CD4-positive, alpha-beta T cell treated with Interleukin-21 for 1 hour (primary cell): ENCODE data around the gene NEDD9.

Source experiments
- DNase-seq: peaks from one replicate; pipeline ENCODE4 v3.0.0-alpha.2; 2020

The NEDD9 gene

DNA sequence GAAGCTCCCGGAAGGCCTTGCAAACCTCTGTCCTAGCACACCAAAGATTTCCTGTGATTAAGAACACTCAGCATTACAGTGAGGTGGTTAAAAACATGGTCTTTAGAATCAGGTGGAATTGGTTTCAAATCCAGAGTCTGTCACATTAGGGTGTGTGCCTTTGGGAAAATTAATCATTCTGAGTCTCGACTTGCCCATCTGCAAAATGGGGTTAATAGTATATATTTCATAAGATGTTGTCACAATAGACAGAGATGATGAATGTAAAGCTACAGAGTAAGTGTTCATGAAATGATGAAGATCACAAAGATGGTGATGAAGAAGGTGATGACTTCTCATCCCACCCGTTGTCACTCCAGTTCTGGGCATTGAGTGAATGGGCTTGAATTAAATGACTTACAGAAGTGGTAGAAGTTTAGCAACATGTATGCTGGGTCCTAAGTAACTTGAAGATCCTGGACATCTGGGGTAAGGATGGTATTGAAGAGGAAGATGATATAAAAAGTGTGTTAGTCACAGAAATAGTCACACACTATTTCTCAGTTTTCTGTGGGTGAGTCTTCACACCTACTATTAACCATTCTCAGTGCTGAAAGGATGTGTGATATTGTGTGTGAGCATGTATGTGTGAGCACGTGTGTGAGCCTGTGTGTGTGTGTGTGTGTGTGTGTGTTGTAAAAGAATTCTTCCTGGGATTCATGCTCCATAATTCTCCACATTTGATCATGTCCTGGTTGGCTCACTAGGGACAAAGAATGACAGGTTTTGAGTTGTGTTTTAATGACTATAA is 28.0 kb upstream of the NEDD9 start:
- no peak for DNase-seq

GRCh38 chr6:11258260-11259237 is 26.1 kb upstream of the NEDD9 start:
- DNase-seq: peak; percentile 71

DNA sequence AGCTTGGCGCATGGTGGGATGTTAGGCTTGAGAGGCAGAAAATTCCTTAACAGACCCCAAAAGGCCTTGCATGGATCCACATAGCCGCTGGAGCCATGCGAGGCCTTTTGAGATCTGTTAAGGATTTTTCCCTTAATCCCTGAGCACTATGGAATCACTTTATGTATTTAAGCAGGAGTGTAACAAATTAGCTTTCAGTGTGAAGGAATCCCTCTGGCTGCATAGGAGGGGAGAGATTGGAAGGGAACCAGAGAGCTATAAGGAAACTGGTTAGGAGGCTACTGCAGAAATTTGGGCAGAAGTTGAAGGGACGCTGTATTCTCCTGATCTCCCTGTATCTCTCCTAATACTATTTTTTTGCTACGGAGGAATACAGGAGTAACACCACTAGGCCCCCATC is 23.1 kb upstream of the NEDD9 start:
- DNase-seq: no peak

DNA sequence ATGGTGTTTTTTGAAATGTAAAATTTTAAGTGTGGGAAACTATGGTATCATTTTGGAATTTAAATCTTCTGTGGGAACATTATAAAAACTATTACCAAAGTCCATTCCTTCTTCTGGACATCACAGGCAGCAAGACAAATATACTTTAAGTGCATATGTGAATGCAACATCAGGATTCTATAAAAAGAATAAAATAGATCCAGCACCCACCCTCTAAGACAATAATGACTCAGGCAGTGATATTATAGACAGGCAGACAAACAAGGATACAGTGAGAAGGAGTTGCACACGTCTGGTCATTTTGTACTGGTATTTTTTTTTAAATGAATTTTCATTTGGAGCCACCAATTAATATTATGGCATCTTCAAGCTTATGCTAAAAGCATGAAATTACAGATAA is 21.1 kb upstream of the NEDD9 start:
- DNase-seq: no peak

DNA sequence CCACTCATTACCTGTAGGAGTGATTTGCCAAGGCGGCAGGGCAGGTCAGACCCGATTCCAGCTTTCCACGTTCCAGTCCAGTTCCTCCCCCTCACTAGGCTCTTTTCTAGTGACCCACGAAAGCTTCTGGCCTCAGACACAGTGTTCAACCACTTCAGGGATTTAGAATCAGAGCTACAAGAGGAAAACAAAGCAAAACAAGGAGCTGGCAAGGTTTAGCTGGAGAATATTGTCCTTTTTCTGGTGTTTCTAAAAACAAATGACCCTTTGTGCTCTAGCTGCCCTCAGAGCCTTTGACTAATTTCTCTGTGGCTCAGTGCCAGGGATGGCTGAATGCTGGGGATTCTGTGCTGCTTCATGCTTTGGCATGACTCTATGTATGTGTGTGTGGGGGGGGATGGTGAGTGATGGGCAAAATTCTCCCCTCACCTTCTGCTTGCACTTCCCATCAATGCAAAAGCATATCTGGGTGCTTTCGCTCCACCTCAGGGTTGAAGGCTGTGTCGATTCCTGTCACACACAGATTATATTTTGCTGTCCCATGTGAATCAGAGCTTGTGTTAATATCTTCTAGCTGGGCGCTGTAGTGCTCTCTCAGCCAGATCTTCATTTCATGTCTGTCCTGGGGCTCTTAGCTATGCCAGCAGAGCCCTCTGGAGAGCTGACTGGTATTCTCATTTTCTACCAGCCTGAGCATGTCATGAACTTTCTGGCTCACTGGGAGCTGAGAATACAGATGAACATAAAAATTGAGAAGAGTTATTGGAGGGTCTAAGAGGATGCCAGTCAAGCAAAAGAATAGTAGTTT is 19.3 kb upstream of the NEDD9 start:
- no peak for DNase-seq

DNA sequence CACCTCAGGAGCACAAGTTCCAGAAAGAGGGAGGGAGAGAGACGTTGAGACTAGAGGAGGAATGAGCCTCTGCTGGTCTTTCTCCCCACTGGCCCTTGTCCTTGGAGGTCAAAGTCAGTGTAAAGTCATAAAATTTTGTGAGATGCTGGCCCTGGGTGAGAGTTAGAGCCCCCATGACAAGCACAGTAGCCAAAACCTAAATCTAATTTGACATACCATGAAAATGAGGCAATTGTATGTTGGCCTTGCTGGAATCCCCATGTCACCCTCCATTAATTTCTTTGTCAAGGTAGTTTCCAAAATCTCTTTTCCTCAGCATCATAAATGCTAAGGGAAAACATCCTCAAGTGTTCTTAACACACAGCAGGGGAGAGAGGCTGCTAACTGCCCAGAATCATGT is 17.6 kb upstream of the NEDD9 start:
- DNase-seq: no peak

DNA sequence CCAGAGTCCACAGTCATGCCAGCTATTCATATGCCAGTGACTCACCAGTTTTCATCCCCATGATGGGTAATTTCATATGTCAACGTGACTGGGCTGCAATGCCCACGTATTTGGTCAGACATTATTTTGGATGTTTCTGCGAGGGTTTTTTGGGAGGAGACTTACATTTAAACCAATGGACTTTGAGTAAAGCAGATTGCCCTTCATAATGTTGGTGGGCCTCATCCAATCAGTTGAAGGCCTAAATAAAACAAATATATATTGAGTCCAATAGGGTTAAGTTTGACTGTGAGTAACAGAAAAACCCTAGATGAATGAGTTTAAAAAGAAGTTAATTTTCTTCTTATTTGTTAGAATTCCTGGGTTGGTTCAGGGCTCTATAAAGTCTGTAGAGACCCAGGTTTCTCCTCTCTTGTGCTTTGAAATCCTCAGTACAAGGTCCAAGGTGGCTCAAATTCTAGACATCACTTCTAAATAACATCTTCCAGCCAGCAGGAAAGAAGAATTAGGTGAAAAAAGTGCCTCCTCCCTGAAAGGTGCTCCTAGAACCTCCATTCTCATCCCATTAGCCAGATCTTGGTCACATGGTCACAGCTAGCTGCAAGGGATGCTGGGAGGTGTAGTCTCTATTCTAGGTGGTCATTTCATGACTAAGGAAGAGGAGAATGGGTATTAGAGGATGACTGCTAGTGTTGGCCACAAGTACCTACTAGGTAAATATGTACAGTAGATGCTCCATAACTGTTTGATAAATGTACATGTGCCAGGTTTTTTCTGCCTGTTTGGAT is 16.7 kb upstream of the NEDD9 start:
- DNase-seq: no peak

DNA sequence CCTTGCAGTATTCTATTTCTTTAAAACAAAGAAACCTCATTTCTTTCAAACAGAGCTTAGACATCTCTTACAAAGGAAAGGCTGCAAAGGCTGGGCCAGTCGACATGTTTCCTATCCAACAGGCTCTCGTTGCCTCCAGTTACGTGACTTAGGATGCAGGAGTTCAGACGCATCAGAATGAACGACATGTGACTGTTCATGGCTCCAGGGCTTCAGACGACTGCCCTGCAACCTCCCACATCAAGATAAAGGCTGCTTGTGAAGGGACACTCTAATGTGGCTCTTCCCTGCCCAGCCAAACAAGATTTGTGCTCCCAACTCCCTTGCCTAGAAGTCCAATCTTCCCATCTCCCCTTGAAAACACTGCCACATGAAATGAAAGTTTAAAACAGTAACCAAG is 14.3 kb upstream of the NEDD9 start:
- no peak for DNase-seq

DNA sequence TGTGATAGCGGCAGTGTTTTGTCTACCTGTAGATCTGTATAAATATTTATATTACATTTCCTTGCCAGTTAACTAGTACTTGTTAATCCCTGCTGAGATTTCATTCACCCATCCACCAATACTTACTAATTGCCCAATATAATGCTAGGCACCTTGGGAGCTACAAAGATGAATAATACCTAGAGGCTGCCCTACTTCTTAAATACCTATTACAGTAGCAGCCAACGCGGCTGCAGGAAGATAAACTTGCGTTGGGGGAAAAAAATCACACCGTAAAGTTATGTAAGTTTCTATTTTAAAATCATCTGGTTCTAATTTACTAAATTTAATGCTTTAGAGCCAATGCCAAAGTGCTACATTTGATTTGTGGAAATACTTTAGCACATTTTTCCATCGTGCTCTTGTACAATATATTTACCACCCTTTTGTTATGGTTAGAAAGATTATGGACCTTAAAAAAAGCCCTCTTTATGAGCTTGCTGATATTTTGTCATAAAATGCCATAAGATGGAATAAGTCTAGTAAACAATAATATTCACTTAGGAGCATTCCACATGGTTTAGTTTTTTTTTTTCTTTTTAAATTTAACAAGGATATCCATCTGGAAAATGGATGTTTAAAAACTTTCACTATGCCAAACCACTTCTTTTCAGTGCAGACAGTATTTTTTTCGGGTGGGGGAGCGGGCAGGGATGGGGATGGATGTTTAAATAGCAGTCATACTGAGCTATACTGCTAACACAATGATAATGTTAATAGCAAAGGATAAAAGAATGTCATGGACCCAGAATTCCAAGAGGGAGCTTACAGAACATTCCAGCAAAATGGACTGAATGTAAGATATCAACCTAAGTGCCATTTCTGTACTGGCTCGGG is 13.2 kb upstream of the NEDD9 start:
- DNase-seq: no peak

- no peak for DNase-seq
These were observed 12.1 kb upstream of the NEDD9 start for GRCh38 chr6:11244387-11245126.

DNA sequence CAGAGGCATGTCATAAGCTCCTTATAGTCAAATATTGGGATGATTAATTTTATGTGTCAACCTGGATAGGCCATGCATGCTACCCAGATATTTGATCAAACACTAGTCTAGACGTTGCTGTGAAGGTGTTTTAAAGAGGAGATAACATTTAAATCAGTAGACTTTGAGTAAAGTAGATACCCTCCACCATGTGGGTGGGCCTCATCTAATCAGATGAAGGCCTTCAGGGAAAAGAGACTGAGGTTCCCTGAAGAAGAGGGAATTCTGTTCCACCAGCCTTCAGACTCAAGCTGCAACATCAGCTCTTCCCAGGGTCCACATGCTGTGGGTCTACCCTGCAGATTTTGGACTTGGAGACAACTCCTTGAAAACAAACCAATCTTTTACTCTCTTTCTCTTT is 11.4 kb upstream of the NEDD9 start:
- DNase-seq: no peak

DNA sequence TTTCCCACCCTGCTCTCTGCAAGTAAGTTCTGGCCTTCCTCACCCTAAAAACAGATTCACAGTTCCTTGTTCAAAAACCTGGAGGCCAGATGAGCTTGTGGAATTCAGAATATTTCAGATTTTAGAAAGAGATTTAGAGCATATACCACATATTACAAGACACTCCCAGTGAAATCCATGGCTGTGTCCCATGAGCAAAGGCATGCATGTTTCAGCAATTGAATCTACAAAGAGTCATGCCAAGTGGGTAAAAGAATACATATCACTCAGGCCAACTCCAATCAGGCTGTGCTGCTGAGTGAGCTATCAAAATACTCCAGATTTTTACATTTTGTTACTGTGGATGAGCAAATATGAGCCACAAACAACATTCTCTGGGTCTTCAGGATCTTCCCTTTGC is 10.2 kb upstream of the NEDD9 start:
- no peak for DNase-seq

DNA sequence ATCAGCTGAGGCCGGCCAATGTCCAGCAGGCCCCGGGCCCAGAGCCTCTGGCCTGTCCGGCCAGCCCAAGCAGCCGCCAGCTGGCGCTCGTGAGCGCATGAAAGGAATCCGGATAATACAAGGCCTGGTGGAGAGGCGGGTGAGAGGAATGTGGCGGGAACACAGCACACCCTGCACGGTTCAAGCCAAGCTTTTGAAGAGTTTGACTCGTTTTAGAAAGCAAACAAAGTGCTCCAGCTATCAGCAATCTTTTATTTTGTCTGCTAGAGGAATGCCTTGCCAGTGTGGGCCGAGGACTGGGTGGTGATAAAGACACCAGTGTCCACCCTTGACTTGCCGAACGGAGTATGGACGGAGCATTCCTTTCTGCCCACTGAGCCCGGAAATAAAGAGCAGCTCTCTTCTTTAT is 9.3 kb upstream of the NEDD9 start:
- no peak for DNase-seq

GRCh38 chr6:11241154-11241792 is 8.8 kb upstream of the NEDD9 start:
- no peak for DNase-seq

DNA sequence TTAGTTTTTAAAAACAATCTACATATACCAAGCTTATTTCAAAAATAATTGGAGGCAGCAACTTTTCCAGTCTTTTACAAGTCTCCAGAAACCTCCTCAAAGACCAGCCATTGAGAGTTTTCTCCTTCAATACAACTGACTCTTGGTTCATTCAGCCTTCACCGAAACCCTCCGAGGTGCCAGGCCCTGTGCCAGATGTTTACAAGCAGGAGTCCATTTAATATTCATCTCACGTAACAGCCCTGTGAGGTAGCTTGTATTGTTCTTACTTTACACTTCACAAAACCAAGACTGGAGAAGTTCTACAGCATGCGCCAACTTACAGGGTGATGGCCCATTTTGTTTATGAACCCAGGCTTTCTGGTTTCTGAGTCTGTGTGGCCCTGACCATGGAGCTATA is 5.5 kb upstream of the NEDD9 start:
- DNase-seq: no peak

DNA sequence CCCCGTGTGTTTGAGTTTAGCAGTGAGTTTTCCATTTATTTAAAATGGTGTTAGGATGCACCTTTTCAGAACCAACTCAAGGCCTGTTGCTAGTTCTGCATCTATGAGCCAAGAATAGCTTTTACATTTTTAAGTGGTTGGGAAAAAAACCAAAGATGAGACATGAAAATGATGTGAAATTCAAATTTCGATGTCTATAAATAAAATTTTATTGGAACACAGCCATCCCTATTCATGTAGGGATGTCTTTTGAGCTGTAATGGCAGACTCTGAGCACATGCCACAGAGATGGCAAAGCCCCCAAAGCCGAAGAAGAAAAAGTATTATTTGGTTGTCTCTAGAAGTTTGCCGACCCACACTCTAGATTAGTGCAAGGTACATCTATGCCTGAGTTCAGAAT is 5.0 kb upstream of the NEDD9 start:
- DNase-seq: no peak

- DNase-seq: no peak
These were observed 4.4 kb upstream of the NEDD9 start for GRCh38 chr6:11236915-11237314.

- DNase-seq: peak; percentile 76
These were observed 3.7 kb upstream of the NEDD9 start for GRCh38 chr6:11236076-11236750.

GRCh38 chr6:11235062-11235461 is 2.6 kb upstream of the NEDD9 start:
- no peak for DNase-seq
